Small intestine (tissue), 7 donors: ENCODE results near the gene CCDC194. TPM values are rescaled to one million over a fixed set of nuclear protein-coding genes. Genes with fewer than 3 reads are reported as not detected.

Experiments used
- DNase-seq, 2 donors: peaks; one replicate each; pipeline versions ENCODE4 v3.0.0 to v3.0.0-alpha.2; 2013
- FAIRE-seq: peaks from 2 replicates; lab custom pipeline; 2012; peaks lifted over from hg19 to GRCh38; lab: Jason Lieb, UNC
- H3K27ac ChIP-seq, 3 donors: one replicate each; pipeline ENCODE4 v1.5.1; 2013; ENCODE audit warnings: low read length in 2 of 3, mild to moderate bottlenecking in 2 of 3, control low read depth in 1 of 3, inconsistent platforms in 1 of 3, low read depth in 1 of 3, moderate library complexity in 1 of 3
- H3K27me3 ChIP-seq, 3 donors: one replicate each; pipeline ENCODE4 v1.6.1; 2013; ENCODE audit warnings: low read length in 3 of 3, inconsistent platforms in 1 of 3; ENCODE audit not compliant: control insufficient read depth in 3 of 3, insufficient read depth in 3 of 3
- H3K36me3 ChIP-seq, 3 donors: one replicate each; pipeline ENCODE4 v1.6.1; 2013; ENCODE audit warnings: low read length in 3 of 3, inconsistent platforms in 1 of 3, low read depth in 1 of 3, mild to moderate bottlenecking in 1 of 3, moderate library complexity in 1 of 3; ENCODE audit not compliant: control insufficient read depth in 3 of 3, insufficient read depth in 2 of 3
- H3K4me1 ChIP-seq, 3 donors: one replicate each; pipeline ENCODE4 v1.6.1; 2013; ENCODE audit warnings: low read length in 2 of 3, inconsistent platforms in 1 of 3, low read depth in 1 of 3, mild to moderate bottlenecking in 1 of 3, moderate library complexity in 1 of 3; ENCODE audit not compliant: control insufficient read depth in 3 of 3, insufficient read depth in 2 of 3
- H3K4me3 ChIP-seq, 3 donors: one replicate each; pipeline ENCODE4 v1.5.1; 2013; ENCODE audit warnings: low read length in 3 of 3, control low read depth in 1 of 3, inconsistent platforms in 1 of 3, low read depth in 1 of 3, mild to moderate bottlenecking in 1 of 3, moderate library complexity in 1 of 3
- H3K9me3 ChIP-seq, 2 donors: one replicate each; pipeline ENCODE4 v1.6.1; 2013; ENCODE audit warnings: low read depth in 1 of 2, low read length in 1 of 2; ENCODE audit not compliant: control insufficient read depth in 2 of 2, insufficient read depth in 1 of 2
- WGBS, 3 donors: extraction: QIAGEN DNeasy Blood & Tissue Kit; methylation state at CpG; one replicate each; pipeline ENCODE4 v1.1.7; 2013; 5-methylcytosine and 5-hydroxymethylcytosine counted together
- polyA plus RNA-seq, 4 donors: library from polyadenylated mRNA; stranded (reverse) in 3 of 4; unstranded in 1 of 4; fragments of 200-250 nt in 3 of 4; fragments of 120-200 nt in 1 of 4; gene quantifications; one replicate each; pipeline versions ENCODE4 v1.2.1 to v1.2.3, GENCODE V29; 2013
- donor health status: healthy with polysubstance abuse.
- donor health status: control.
- donor health status: control.
- donor health status: Bipolar disorder and iron deficiency.
- donor health status: healthy.

The CCDC194 gene
- polyA plus RNA-seq, 4 donors, result 0.07 to 0.24 TPM; not detected in 2

- no peak for DNase-seq
- peaks cover 3 to 9% (median 7%) of the 10 kb centered on the region in 3 donors for H3K4me1 ChIP-seq
- no peak overlapping the region for H3K27ac ChIP-seq
- no peaks in the 10 kb centered on the region for H3K27me3 ChIP-seq
- FAIRE-seq, result no peak
- no peak overlapping the region for H3K4me3 ChIP-seq
- H3K36me3 ChIP-seq, result peaks cover 0 to 22% (median 0%) of the 10 kb centered on the region in 3 donors
- H3K9me3 ChIP-seq, result no peaks in the 10 kb centered on the region
- 82 to 89% (median 88%) methylated on average over 7 of the region's 7 CpGs for WGBS, 3 donors
These were observed 52.2 kb downstream of the CCDC194 start for GRCh38 chr19:17341845-17342244.

GRCh38 chr19:17341386-17341785 lies 52.6 kb downstream of the CCDC194 start:
- Histone ChIP-seq H3K4me1 (peaks cover 3 to 9% (median 7%) of the 10 kb centered on the region in 3 donors), H3K4me3 (no peak overlapping the region), H3K36me3 (peaks cover 0 to 22% (median 0%) of the 10 kb centered on the region in 3 donors), H3K27me3 (no peaks in the 10 kb centered on the region), H3K27ac (no peak overlapping the region), H3K9me3 (no peaks in the 10 kb centered on the region)
- DNase-seq, result no peak
- FAIRE-seq, result no peak
- 93 to 97% (median 94%) methylated on average over 15 of the region's 15 CpGs for WGBS, 3 donors

- no peak overlapping the region for H3K27ac ChIP-seq
- H3K27me3 ChIP-seq, result no peaks in the 10 kb centered on the region
- peaks cover 3 to 12% (median 7%) of the 10 kb centered on the region in 3 donors for H3K4me1 ChIP-seq
- no peaks in the 10 kb centered on the region for H3K9me3 ChIP-seq
- H3K36me3 ChIP-seq, result peaks cover 0 to 22% (median 0%) of the 10 kb centered on the region in 3 donors
- H3K4me3 ChIP-seq, result no peak overlapping the region
- DNase-seq (no peak), FAIRE-seq (no peak)
- 59 to 68% (median 67%) methylated on average over 16 to 17 of the region's 17 CpGs for WGBS, 3 donors
These were observed 53.1 kb downstream of the CCDC194 start for GRCh38 chr19:17340871-17341357.

Other genes with a start within 250 kb of the CCDC194 start
- gene USE1, start 178.8 kb downstream of the CCDC194 start, polyA plus RNA-seq, result 10 to 100 TPM; 31.7 to 40.5 (median 37.2) TPM
- gene OCEL1, start 168.0 kb downstream of the CCDC194 start, polyA plus RNA-seq, result 10 to 100 TPM; 24.0 to 93.7 (median 50.9) TPM
- 10 to 100 TPM; 41.6 to 93.0 (median 74.9) TPM for gene NR2F6, start 148.3 kb downstream of the CCDC194 start, polyA plus RNA-seq
- gene USHBP1, start 129.5 kb downstream of the CCDC194 start, polyA plus RNA-seq, result 1 to 10 TPM in 3 of 4 donors, not detected in 1; 1.4 to 4.7 (median 2.0) TPM
- 10 to 100 TPM; 68.9 to 82.7 (median 75.3) TPM for gene BABAM1, start 126.8 kb downstream of the CCDC194 start, polyA plus RNA-seq
- gene ANKLE1, start 112.3 kb downstream of the CCDC194 start, polyA plus RNA-seq, result under 1 TPM in 3 of 4 donors, not detected in 1; 0.15 to 0.71 (median 0.22) TPM
- gene ABHD8, start 90.8 kb downstream of the CCDC194 start, polyA plus RNA-seq, result 1 to 10 TPM; 2.2 to 5.1 (median 3.9) TPM
- 100 to 1,000 TPM in 3 of 4 donors, 10 to 100 TPM in 1; 49.0 to 404 (median 278) TPM for gene MRPL34, start 88.3 kb downstream of the CCDC194 start, polyA plus RNA-seq
- 10 to 100 TPM; 29.4 to 57.5 (median 48.9) TPM for gene DDA1, start 84.6 kb downstream of the CCDC194 start, polyA plus RNA-seq
- gene ANO8, start 59.3 kb downstream of the CCDC194 start, polyA plus RNA-seq, result 1 to 10 TPM; 1.9 to 5.1 (median 3.9) TPM
- 10 to 100 TPM in 2 of 4 donors, 1 to 10 TPM in 2; 9.2 to 18.5 (median 10.9) TPM for gene GTPBP3, start 56.6 kb downstream of the CCDC194 start, polyA plus RNA-seq
- gene PLVAP, start 16.9 kb downstream of the CCDC194 start, polyA plus RNA-seq, result 100 to 1,000 TPM in 1 of 4 donors, 10 to 100 TPM in 1, 1 to 10 TPM in 2; 2.2 to 115 (median 19.4) TPM
- gene BST2, start 11.4 kb upstream of the CCDC194 start, polyA plus RNA-seq, result 100 to 1,000 TPM in 1 of 4 donors, 10 to 100 TPM in 2, 1 to 10 TPM in 1; 4.5 to 128 (median 40.2) TPM
- 100 to 1,000 TPM in 1 of 4 donors, 10 to 100 TPM in 3; 57.5 to 117 (median 78.1) TPM for gene MVB12A, start 25.9 kb upstream of the CCDC194 start, polyA plus RNA-seq
- under 1 TPM in 2 of 4 donors, not detected in 2; 0.07 to 0.43 TPM for gene TMEM221, start 54.5 kb upstream of the CCDC194 start, polyA plus RNA-seq
- not detected for gene NXNL1, start 66.7 kb upstream of the CCDC194 start, polyA plus RNA-seq
- gene SLC27A1, start 76.3 kb upstream of the CCDC194 start, polyA plus RNA-seq, result 1 to 10 TPM in 3 of 4 donors, under 1 TPM in 1; 0.22 to 5.5 (median 3.1) TPM
- gene PGLS, start 117.5 kb upstream of the CCDC194 start, polyA plus RNA-seq, result 100 to 1,000 TPM in 2 of 4 donors, 10 to 100 TPM in 2; 87.3 to 116 (median 105) TPM
- gene COLGALT1, start 161.5 kb upstream of the CCDC194 start, polyA plus RNA-seq, result 10 to 100 TPM; 21.0 to 49.1 (median 31.6) TPM